A549 (cell line): ENCODE measurements around the gene UMOD.

ENCODE experiments used
- RAD21 ChIP-seq, 2 experiments: fragments of >200 bp in 1 of 2; sonication (Bioruptor Twin) in 1 of 2; formaldehyde crosslinking in 1 of 2; IDR thresholded peaks in 1 of 2; conservative IDR thresholded peaks in 1 of 2; 2 replicates in 1 of 2; 3 replicates in 1 of 2; pipeline ENCODE4 v1.6.1; 2012 to 2018; ENCODE audit warnings: inconsistent platforms in 1 of 2
- TFCP2L1 ChIP-seq: fragments of 250-450 bp; sonication (Bioruptor Pico); IDR thresholded peaks from 2 replicates; pipeline ENCODE4 v1.5.0; 2021; ENCODE audit warnings: mild to moderate bottlenecking
- TF ChIP-seq, protein P1 (sequence below): fragments of >200 bp; sonication (Bioruptor Twin); formaldehyde crosslinking; IDR thresholded peaks from 3 replicates; pipeline ENCODE4 v1.5.1; 2016

DNA sequence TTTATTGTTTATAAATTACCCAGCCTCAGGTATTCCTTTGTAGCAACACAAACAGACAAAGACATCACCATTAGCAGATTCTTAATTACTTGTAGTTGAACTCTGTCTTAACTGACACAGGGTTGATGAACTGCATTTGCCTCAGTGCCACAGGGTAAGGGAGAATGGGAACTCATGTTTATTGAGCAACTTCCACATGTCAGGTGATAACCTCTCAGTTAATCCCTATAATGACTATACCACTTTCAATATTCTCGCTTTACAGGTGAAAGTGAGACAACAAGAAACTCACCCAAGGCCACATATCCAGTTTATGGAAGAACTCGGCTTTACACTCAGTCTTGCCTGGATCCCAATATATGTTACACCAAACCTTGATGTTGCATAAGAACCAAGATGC lies 43.4 kb upstream of the UMOD start:
- TF ChIP-seq TFCP2L1 (CRISPR knock-in tag) (no peak), RAD21 (conservative IDR thresholded peaks at IDR 0.05 in 1 of 2, IDR thresholded peaks at IDR 0.05 in 1 of 2) (no peak)
- TF ChIP-seq, protein P1, sequence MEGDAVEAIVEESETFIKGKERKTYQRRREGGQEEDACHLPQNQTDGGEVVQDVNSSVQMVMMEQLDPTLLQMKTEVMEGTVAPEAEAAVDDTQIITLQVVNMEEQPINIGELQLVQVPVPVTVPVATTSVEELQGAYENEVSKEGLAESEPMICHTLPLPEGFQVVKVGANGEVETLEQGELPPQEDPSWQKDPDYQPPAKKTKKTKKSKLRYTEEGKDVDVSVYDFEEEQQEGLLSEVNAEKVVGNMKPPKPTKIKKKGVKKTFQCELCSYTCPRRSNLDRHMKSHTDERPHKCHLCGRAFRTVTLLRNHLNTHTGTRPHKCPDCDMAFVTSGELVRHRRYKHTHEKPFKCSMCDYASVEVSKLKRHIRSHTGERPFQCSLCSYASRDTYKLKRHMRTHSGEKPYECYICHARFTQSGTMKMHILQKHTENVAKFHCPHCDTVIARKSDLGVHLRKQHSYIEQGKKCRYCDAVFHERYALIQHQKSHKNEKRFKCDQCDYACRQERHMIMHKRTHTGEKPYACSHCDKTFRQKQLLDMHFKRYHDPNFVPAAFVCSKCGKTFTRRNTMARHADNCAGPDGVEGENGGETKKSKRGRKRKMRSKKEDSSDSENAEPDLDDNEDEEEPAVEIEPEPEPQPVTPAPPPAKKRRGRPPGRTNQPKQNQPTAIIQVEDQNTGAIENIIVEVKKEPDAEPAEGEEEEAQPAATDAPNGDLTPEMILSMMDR = no peak
